T-cell (primary cell): ENCODE results near the gene NT5E. TPM values are rescaled to one million over a fixed set of nuclear protein-coding genes. Genes with fewer than 3 reads are reported as not detected.

Experiments
- ATAC-seq, 4 experiments: fragments of 200-7000 bp in 3 of 4; fragments of 150-1000 bp in 1 of 4; cut with Tn5 transposase; replicated peaks in 1 of 4; 1 replicate in 3 of 4; 2 replicates in 1 of 4; pipeline ENCODE4 v1.10.0; 2021; ENCODE audit warnings: moderate library complexity in 3 of 4, mild to moderate bottlenecking in 2 of 4, moderate number of reproducible peaks in 1 of 4
- CTCF ChIA-PET, 2 donors: fragments of 300-600 bp; sonication (Branson Sonifier 250); formaldehyde crosslinking; loops; one replicate each; lab custom pipeline; 2022; ENCODE audit warnings: antibody characterized with exemption in 2 of 2; lab: Charles Lee
- POLR2A ChIA-PET, 2 donors: fragments of 300-600 bp; sonication (Branson Sonifier 250); formaldehyde crosslinking; loops; one replicate each; lab custom pipeline; 2022; ENCODE audit warnings: antibody characterized with exemption in 2 of 2; lab: Charles Lee
- DNase-seq, 35 experiments: peaks; one replicate each; pipeline versions ENCODE4 v3.0.0 to v3.0.0-alpha.2; 2013 to 2023
- H3K27ac ChIP-seq: one replicate; pipeline ENCODE4 v1.5.1; 2013; ENCODE audit warnings: low read length
- H3K27me3 ChIP-seq, 2 experiments: replicated peaks in 1 of 2; 1 replicate in 1 of 2; 2 replicates in 1 of 2; pipeline versions ENCODE4 v1.6.1 to v1.7.0; 2013; ENCODE audit warnings: low read length in 1 of 2, mixed read lengths in 1 of 2; ENCODE audit not compliant: control insufficient read depth in 2 of 2, insufficient read depth in 2 of 2; ENCODE audit errors: extremely low read depth in 1 of 2
- H3K36me3 ChIP-seq, 2 donors: 1 replicate in 1 of 2; 2 replicates in 1 of 2; pipeline versions ENCODE4 v1.6.1 to v1.7.0; 2013; ENCODE audit warnings: low read length in 1 of 2; ENCODE audit not compliant: control insufficient read depth in 2 of 2, insufficient read depth in 1 of 2; ENCODE audit errors: extremely low read depth in 1 of 2
- H3K4me1 ChIP-seq, 2 experiments: 1 replicate in 1 of 2; 2 replicates in 1 of 2; pipeline versions ENCODE4 v1.6.1 to v1.7.0; 2013; ENCODE audit warnings: low read length in 2 of 2, mixed read lengths in 1 of 2; ENCODE audit not compliant: insufficient read depth in 2 of 2, control insufficient read depth in 1 of 2; ENCODE audit errors: extremely low read depth in 1 of 2
- H3K4me3 ChIP-seq, 2 donors: 1 replicate in 1 of 2; 2 replicates in 1 of 2; pipeline versions ENCODE4 v1.5.1 to v1.7.0; 2013; ENCODE audit warnings: mild to moderate bottlenecking in 2 of 2, low read length in 1 of 2, moderate library complexity in 1 of 2; ENCODE audit not compliant: control insufficient read depth in 1 of 2; ENCODE audit errors: extremely low read depth in 1 of 2
- H3K9me3 ChIP-seq: 2 replicates; pipeline ENCODE4 v1.7.0; 2013
- H3K27ac Mint-ChIP-seq, 2 donors: one replicate each; pipeline ENCODE4 v1.8.0; 2020 to 2021; ENCODE audit warnings: mild to moderate bottlenecking in 2 of 2, mixed read lengths in 2 of 2
- H3K27me3 Mint-ChIP-seq, 2 donors: one replicate each; pipeline ENCODE4 v1.8.0; 2021 to 2022; ENCODE audit warnings: mixed read lengths in 2 of 2
- H3K36me3 Mint-ChIP-seq: one replicate; pipeline ENCODE4 v1.8.0; 2021; ENCODE audit warnings: mixed read lengths
- H3K4me1 Mint-ChIP-seq, 3 donors: one replicate each; pipeline ENCODE4 v1.8.0; 2020 to 2022; ENCODE audit warnings: mixed read lengths in 3 of 3, mild to moderate bottlenecking in 1 of 3
- H3K4me3 Mint-ChIP-seq, 3 donors: one replicate each; pipeline ENCODE4 v1.8.0; 2020 to 2022; ENCODE audit warnings: mild to moderate bottlenecking in 3 of 3, mixed read lengths in 3 of 3, moderate library complexity in 3 of 3
- H3K9me3 Mint-ChIP-seq, 3 donors: one replicate each; pipeline ENCODE4 v1.8.0; 2020 to 2022; ENCODE audit warnings: mixed read lengths in 3 of 3
- WGBS: methylation state at CpG from one replicate; pipeline ENCODE4 v1.1.5; 2013; ENCODE audit warnings: missing lambda C conversion rate; ENCODE audit not compliant: insufficient coverage; 5-methylcytosine and 5-hydroxymethylcytosine counted together
- total RNA-seq, 35 experiments: library from RNA in 6 of 35; stranded (reverse) in 6 of 35; fragments of 120-200 nt in 1 of 35; gene quantifications; one replicate each; pipeline versions ENCODE4 v1.2.1 to v1.2.4 and lab custom pipeline; 2013 to 2026

Gene NT5E
- total RNA-seq, 5 donors from 2014 or later (not counting 1 experiment from before 2014, with no cell fraction given): 8.0 to 18.6 (median 11.0) TPM

GRCh38 chr6:85482905-85483700 lies 33.2 kb downstream of the NT5E start:
- Mint-ChIP-seq H3K27me3 (peaks cover 0 to 10% of the 10 kb centered on the region in 2 donors), H3K4me1 (peaks cover 6 to 13% (median 10%) of the 10 kb centered on the region in 3 donors), H3K4me3 (no peak overlapping the region), H3K27ac (no peak overlapping the region), H3K36me3 (no peaks in the 10 kb centered on the region), H3K9me3 (no peaks in the 10 kb centered on the region)
- POLR2A ChIA-PET: no interaction called here
- Histone ChIP-seq H3K27ac (no peak overlapping the region), H3K4me3 (no peak overlapping the region), H3K27me3 (peaks cover 0 to 3% of the 10 kb centered on the region in 2 experiments), H3K9me3 (no peaks in the 10 kb centered on the region), H3K36me3 (no peaks in the 10 kb centered on the region), H3K4me1 (peaks cover 0 to 5% of the 10 kb centered on the region in 2 experiments)
- 5% methylated on average over 6 of the region's 10 CpGs for WGBS
- ATAC-seq (peak; percentile 74 to 89 (median 86)), DNase-seq (peak; percentile 37 to 85 (median 68))
- CTCF ChIA-PET: interaction anchor here (0.5 to 5.4 kb wide), 36 partner anchors 8 to 133 kb away, joined by 3 to 62 read pairs (median 4); partner anchors contain the start of gene NT5E (in 1 of the 2)

- WGBS: 60% methylated on average over 2 of the region's 4 CpGs
- CTCF ChIA-PET: interaction anchor here (0.6 to 5.4 kb wide), 16 partner anchors 9 to 131 kb away, joined by 3 to 62 read pairs (median 6); partner anchors contain the start of gene NT5E (in 1 of the 2)
- Mint-ChIP-seq H3K9me3 (no peaks in the 10 kb centered on the region), H3K4me3 (no peak overlapping the region), H3K4me1 (peaks cover 6 to 13% (median 10%) of the 10 kb centered on the region in 3 donors), H3K36me3 (no peaks in the 10 kb centered on the region), H3K27me3 (peaks cover 0 to 10% of the 10 kb centered on the region in 2 donors), H3K27ac (no peak overlapping the region)
- Histone ChIP-seq H3K27me3 (peaks cover 0 to 3% of the 10 kb centered on the region in 2 experiments), H3K4me1 (peaks cover 0 to 5% of the 10 kb centered on the region in 2 experiments), H3K4me3 (no peak overlapping the region), H3K27ac (no peak overlapping the region), H3K36me3 (no peaks in the 10 kb centered on the region), H3K9me3 (no peaks in the 10 kb centered on the region)
- DNase-seq (no peak), ATAC-seq (no peak)
- POLR2A ChIA-PET: no interaction called here
These were observed 34.0 kb downstream of the NT5E start for GRCh38 chr6:85483846-85484245.

- ChIA-PET POLR2A (no interaction called here), CTCF (interaction anchor here (1.2 to 5.4 kb wide), 7 partner anchors 9 to 132 kb away, joined by 3 to 62 read pairs (median 9); no protein-coding TSS in a partner anchor)
- ATAC-seq (no peak), DNase-seq (no peak)
- H3K36me3 Mint-ChIP-seq: no peaks in the 10 kb centered on the region
- WGBS: 76% methylated on average over 2 of the region's 5 CpGs
- no peak overlapping the region for H3K27ac ChIP-seq
- H3K4me3 Mint-ChIP-seq: no peak overlapping the region
- peaks cover 0 to 3% of the 10 kb centered on the region in 2 experiments for H3K27me3 ChIP-seq
- H3K9me3 Mint-ChIP-seq: no peaks in the 10 kb centered on the region
- H3K4me3 ChIP-seq: no peak overlapping the region
- no peaks in the 10 kb centered on the region for H3K36me3 ChIP-seq
- H3K27ac Mint-ChIP-seq: no peak overlapping the region
- peaks cover 0 to 5% of the 10 kb centered on the region in 2 experiments for H3K4me1 ChIP-seq
- peaks cover 0 to 10% of the 10 kb centered on the region in 2 donors for H3K27me3 Mint-ChIP-seq
- H3K9me3 ChIP-seq: no peaks in the 10 kb centered on the region
- H3K4me1 Mint-ChIP-seq: peaks cover 6 to 13% (median 10%) of the 10 kb centered on the region in 3 donors
These were observed 35.1 kb downstream of the NT5E start for GRCh38 chr6:85484948-85485347.

GRCh38 chr6:85490516-85491248 lies 40.8 kb downstream of the NT5E start:
- no peak overlapping the region for H3K4me3 ChIP-seq
- H3K27ac Mint-ChIP-seq: no peak overlapping the region
- H3K9me3 ChIP-seq: no peaks in the 10 kb centered on the region
- DNase-seq (no peak), ATAC-seq (no peak)
- H3K9me3 Mint-ChIP-seq: no peaks in the 10 kb centered on the region
- no peak overlapping the region for H3K4me3 Mint-ChIP-seq
- no peaks in the 10 kb centered on the region for H3K36me3 Mint-ChIP-seq
- no peaks in the 10 kb centered on the region for H3K27me3 ChIP-seq
- POLR2A ChIA-PET: interaction anchor here in 1 of 2 donors (0.6 kb wide), 1 partner anchor 63 kb away, joined by 3 read pairs; no protein-coding TSS in a partner anchor
- no peaks in the 10 kb centered on the region for H3K36me3 ChIP-seq
- H3K27ac ChIP-seq: no peak overlapping the region
- no peaks in the 10 kb centered on the region for H3K4me1 ChIP-seq
- WGBS: 92% methylated on average over 5 of the region's 6 CpGs
- CTCF ChIA-PET: interaction anchor here in 1 of 2 donors (0.7 kb wide), 2 partner anchors 8 to 754 kb away, joined by 3 read pairs; no protein-coding TSS in a partner anchor
- H3K27me3 Mint-ChIP-seq: no peaks in the 10 kb centered on the region
- H3K4me1 Mint-ChIP-seq: no peaks in the 10 kb centered on the region

- no peaks in the 10 kb centered on the region for H3K27me3 Mint-ChIP-seq
- peaks cover 8 to 12% (median 12%) of the 10 kb centered on the region in 3 donors for H3K9me3 Mint-ChIP-seq
- ATAC-seq (no peak), DNase-seq (no peak)
- Histone ChIP-seq H3K9me3 (no peaks in the 10 kb centered on the region), H3K4me3 (no peak overlapping the region), H3K4me1 (no peaks in the 10 kb centered on the region), H3K27me3 (no peaks in the 10 kb centered on the region), H3K36me3 (no peaks in the 10 kb centered on the region), H3K27ac (no peak overlapping the region)
- H3K27ac Mint-ChIP-seq: no peak overlapping the region
- CTCF ChIA-PET: interaction anchor here (0.6 to 2.8 kb wide), 3 partner anchors 10 to 139 kb away, joined by 3 to 15 read pairs (median 10); no protein-coding TSS in a partner anchor
- POLR2A ChIA-PET: no interaction called here
- H3K36me3 Mint-ChIP-seq: peaks cover 3% of the 10 kb centered on the region
- H3K4me1 Mint-ChIP-seq: no peaks in the 10 kb centered on the region
- H3K4me3 Mint-ChIP-seq: no peak overlapping the region
- WGBS: no CpG with 5 or more reads among the region's 1 CpG
These were observed 43.5 kb downstream of the NT5E start for GRCh38 chr6:85493389-85493788.
